ENCODE data around the gene CDH5.

The CDH5 gene

DNA sequence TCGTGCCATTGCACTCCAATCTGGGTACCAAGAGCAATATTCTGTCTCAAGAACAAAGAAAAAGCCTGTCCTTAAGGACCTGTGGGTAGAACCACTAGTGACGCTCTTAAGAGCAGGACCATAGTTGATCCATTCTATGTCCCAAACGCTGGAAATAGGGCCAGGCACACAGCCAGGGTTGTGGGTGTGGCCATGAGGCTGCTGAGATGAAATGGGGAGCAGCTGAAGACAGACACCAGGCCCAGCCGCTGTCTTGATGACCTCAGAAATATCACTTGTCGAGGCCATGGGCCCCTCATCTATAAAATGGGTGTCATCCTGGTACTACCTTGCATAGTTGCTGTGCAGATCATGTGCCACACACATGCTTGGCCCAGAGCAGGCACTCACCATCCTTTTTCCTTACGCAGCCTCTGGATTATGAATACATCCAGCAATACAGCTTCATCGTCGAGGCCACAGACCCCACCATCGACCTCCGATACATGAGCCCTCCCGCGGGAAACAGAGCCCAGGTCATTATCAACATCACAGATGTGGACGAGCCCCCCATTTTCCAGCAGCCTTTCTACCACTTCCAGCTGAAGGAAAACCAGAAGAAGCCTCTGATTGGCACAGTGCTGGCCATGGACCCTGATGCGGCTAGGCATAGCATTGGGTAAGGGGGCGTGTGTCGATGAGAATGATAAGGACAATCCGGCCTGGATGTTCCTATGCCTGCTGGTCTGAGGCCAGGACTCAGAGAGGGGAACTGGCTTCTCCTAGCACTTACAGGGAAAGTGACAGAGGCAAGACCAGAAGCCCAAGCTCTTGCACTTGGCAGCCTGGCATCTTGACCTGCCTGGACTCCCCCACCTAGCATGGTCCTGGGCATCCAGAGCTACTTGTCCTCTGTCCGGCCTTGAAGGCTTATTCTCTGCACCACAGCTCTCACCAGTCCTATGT, 25.5 kb downstream of the CDH5 start:
- DNase-seq (ENCODE audit: low read depth): no peak

GRCh38 chr16:66395806-66396555, 29.5 kb downstream of the CDH5 start:
- DNase-seq (ENCODE audit: low read depth): no peak

DNA sequence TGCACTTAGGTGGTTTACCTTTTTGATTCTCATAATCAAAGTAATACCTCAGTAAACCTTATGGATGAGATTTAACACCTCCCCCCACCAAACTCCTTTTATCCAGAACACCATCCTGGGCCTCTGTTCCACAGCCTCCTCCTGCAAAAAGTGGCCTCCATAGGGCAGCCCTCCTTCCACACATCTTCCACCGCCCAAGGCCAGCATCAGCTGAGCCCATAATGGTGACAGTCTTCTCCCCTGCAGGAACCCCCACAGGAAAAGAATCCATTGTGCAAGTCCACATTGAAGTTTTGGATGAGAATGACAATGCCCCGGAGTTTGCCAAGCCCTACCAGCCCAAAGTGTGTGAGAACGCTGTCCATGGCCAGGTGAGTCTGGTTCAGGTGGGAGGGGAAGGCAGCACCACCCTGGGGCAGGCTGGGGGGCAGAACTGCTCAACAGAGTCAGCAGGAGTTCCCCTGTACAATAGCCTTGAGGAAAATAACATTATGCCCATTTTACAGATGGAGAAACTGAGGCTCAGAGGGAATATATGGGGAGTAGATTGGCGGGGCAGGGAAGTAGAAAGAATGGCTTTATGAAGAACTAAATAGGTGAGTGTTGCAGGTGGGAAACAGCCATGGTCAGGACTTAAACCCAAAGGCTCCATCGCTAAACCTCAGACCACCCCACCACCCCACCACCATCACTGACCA, 31.4 kb downstream of the CDH5 start:
- DNase-seq (ENCODE audit: low read depth): no peak

- DNase-seq (ENCODE audit: low read depth): no peak
Observed at GRCh38 chr16:66399031-66399430, 32.5 kb downstream of the CDH5 start.

GRCh38 chr16:66399930-66400329, 33.4 kb downstream of the CDH5 start:
- no peak for DNase-seq (ENCODE audit: low read depth)

- no peak for DNase-seq (ENCODE audit: low read depth)
Observed at GRCh38 chr16:66400503-66401380, 34.3 kb downstream of the CDH5 start.

DNA sequence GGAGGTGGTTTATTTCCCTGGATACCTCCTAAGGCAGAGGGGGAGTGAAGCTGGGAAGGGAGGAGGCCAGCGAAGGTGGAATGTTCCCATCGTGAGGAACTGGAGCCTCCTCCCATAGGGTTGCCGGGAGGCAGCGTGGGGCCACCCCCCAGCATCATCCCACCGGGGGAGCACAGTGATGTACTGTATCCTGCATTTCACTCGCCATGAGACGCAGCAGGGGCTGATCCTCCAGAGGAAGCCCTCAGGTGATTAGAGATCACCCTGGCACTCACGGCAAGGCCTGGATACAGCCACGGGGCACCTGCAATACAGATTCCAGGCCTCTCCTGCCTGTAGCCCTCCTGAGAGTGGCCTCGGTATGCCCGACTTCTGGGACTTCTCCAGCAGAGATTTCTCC, 35.1 kb downstream of the CDH5 start:
- DNase-seq (ENCODE audit: low read depth): no peak

- no peak for DNase-seq (ENCODE audit: low read depth)
Observed at GRCh38 chr16:66402166-66402565, 35.7 kb downstream of the CDH5 start.

GRCh38 chr16:66402591-66403230, 36.2 kb downstream of the CDH5 start:
- DNase-seq (ENCODE audit: low read depth): no peak

DNA sequence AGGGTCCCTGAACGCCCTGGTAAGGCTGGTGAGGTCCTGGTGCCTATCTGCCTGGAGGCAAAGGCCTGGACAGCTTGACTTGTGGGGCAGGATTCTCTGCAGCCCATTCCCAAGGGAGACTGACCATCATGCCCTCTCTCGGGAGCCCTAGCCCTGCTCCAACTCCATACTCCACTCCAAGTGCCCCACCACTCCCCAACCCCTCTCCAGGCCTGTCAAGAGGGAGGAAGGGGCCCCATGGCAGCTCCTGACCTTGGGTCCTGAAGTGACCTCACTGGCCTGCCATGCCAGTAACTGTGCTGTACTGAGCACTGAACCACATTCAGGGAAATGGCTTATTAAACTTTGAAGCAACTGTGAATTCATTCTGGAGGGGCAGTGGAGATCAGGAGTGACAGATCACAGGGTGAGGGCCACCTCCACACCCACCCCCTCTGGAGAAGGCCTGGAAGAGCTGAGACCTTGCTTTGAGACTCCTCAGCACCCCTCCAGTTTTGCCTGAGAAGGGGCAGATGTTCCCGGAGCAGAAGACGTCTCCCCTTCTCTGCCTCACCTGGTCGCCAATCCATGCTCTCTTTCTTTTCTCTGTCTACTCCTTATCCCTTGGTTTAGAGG, 37.1 kb downstream of the CDH5 start:
- no peak for DNase-seq (ENCODE audit: low read depth)

- no peak for DNase-seq (ENCODE audit: low read depth)
Observed at GRCh38 chr16:66405057-66405783, 38.7 kb downstream of the CDH5 start.

DNA sequence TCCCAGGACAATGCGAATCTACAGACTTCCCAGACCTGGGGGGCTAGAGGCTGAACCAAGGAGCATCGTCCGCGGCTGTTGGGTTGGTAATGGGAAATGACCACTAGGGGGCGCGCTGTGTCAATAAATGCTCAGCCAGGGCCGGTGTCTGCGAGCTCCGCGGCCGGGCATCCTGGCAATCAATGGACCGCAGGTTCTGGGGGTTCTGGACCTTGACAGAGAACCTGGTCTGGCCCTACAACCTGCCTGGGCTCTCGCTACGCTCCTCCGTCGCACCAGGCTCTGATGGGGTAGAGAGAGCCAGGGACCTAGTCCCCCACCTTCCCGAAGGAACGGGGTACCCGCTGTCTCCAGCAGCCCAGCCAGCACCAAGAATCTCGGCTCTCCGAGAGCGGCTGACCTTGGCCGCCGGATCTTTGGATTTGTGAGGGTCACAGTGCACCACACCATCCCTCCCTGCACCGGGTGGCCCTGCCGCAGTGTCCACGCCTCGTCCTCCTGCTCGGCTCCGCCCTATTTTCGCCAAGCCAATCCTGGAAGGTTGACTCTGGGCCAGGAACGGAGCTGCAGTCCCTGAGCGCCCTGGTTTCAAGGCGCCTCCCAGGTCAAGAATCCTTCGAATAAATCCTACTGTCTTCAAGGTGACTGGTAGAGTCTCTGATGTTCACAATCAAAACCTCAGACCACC, 40.2 kb downstream of the CDH5 start:
- DNase-seq (ENCODE audit: low read depth): peak; percentile 79

DNA sequence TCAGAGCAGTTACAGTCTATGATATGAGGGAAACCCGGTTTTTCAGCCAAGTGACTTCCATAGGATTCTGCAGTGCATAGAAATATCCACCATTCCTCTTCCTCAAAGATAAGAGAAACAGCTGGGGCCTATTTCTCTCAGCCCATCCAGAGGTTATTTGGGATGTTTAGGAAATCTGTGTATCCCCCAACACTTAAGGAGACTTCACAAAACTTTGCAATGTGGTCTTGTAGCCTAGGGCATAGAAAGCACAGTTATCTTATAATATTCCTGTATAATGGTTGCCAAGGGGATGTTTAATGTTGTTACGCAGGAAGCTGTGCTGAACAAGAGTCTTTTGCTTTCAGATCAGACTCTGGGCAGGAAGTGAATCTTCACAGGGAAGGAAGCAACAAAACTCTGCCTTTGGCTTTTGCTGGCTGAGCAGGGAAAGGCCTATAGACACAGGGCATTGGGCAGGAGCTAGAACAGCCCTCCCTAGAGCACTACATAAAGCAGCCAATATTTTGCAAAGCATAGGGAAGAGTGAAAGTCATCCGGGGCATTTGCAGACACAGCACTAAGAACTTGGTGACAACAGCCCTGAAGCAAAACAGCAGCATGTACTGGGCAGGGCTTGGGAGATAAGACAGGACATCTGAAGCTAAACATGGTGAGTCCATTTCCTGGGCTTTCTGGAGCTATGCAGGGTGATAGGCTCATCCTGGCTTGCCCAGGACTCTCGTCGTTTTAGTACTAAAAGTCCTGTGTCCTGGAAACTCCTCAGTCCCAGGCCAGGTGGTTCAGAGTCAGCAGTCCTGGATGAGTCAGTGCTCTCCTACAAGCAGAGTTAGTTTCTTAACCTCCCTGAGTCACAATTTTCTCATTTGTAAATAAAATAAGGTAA, 41.9 kb downstream of the CDH5 start:
- no peak for DNase-seq (ENCODE audit: low read depth)

DNA sequence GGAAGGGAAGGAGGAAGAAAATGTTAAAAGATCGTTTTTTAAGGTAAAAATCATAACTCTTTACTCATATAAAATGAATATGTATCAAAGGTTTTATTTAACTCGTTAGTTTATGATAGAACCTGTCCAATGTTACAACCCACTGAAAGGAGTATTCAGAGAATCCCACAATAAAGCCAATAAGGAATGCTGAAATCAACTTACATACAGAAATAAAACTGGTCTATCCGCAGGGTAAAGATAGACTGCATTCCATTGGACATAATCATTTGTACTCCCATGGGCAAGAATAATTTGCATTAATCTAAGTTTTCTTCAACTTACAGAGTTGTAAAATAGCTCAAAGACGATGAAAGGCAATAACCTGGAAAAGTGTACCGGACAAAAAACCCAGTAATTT, 42.7 kb downstream of the CDH5 start:
- no peak for DNase-seq (ENCODE audit: low read depth)

GRCh38 chr16:66412182-66412581, 45.7 kb downstream of the CDH5 start:
- DNase-seq (ENCODE audit: low read depth): no peak

DNA sequence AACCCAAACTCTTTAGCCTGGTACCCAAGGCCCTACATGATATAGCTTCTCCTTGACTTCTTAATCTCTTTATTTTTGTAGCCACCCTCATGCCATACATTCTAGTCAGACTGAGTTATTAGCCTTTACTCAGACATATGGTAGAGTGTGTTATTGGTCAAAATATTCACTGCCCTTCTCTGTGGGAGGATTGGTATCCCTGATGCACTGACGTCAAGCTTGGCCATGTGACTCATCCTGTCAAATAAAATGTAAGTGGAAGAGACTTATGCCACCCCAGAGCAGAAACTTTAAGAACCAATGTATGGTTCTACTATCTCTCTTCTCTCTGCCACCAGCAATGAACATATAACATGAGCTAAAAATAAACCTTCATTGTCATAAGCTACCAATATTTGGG, 48.4 kb downstream of the CDH5 start:
- no peak for DNase-seq (ENCODE audit: low read depth)

DNA sequence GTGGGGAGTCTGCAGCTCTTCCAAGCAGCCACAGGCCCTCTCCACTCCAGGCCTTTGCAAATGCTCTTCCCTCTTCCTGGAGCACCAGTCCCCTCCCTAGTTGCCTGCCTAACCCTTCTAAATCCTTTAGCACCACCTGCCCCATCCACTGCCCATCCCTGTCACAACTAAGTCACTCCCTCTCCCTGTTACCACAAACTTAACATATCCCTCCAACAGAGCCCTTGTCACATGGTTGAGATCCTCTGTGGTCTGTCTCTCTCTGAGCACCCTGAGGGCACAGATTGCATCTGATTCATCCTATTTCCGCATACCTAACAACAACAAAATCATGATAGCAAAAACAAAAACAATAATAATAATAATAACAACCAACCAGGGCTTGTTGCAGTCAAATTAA, 49.6 kb downstream of the CDH5 start:
- DNase-seq (ENCODE audit: low read depth): no peak

- no peak for DNase-seq (ENCODE audit: low read depth)
Observed at GRCh38 chr16:66416939-66417700, 50.6 kb downstream of the CDH5 start.

Measured in activated T-helper 1 cell treated with Interleukin-2 at 50 U/mL for 16 hours (primary cell).